ENCODE measurements around the gene PRPH. TPM values are rescaled to one million over a fixed set of nuclear protein-coding genes. Genes with fewer than 3 reads are reported as not detected.

The PRPH gene
- total and polyA plus RNA-seq, 9 of the 15 experiments (the other 6 are each of a cell fraction or from before 2014, with no cell fraction given), result 0.27 to 1.9 (median 1.3) TPM; not detected in 1

- TF ChIP-seq XRCC5 (IDR thresholded peaks at IDR 0.05; ENCODE audit: low read depth, low read length) (peak; percentile 95), IRF9 (tag; IDR thresholded peaks at IDR 0.05) (no peak), ELF4 (CRISPR knock-in tag; IDR thresholded peaks at IDR 0.05) (no peak), CREBBP (IDR thresholded peaks at IDR 0.05; ENCODE audit: low read depth, low read length) (no peak), FOXJ2 (tag; IDR thresholded peaks at IDR 0.05) (no peak), RBFOX2 (IDR thresholded peaks at IDR 0.05; ENCODE audit: low read depth, low read length) (peak; percentile 59), HMBOX1 (IDR thresholded peaks at IDR 0.05) (no peak), E2F8 (IDR thresholded peaks at IDR 0.05; ENCODE audit: low read depth, partially characterized antibody) (peak; percentile 39), ZFX (CRISPR knock-in tag; IDR thresholded peaks at IDR 0.05) (peak; percentile 93), ZNF699 (CRISPR knock-in tag; IDR thresholded peaks at IDR 0.05; ENCODE audit: insufficient replicate concordance) (no peak), STAT5B (CRISPR knock-in tag; IDR thresholded peaks at IDR 0.05) (no peak), MYBL2 (IDR thresholded peaks at IDR 0.05; ENCODE audit: low read depth) (no peak), MYBL2 (CRISPR knock-in tag; IDR thresholded peaks at IDR 0.05; ENCODE audit: borderline replicate concordance) (no peak), HCFC1 (IDR thresholded peaks at IDR 0.05; ENCODE audit: low read depth, low read length) (no peak), ZKSCAN3 (CRISPR knock-in tag; IDR thresholded peaks at IDR 0.05) (no peak), THRAP3 (IDR thresholded peaks at IDR 0.05; ENCODE audit: borderline replicate concordance) (no peak), ZNF444 (CRISPR knock-in tag; IDR thresholded peaks at IDR 0.05) (no peak), AFF4 (CRISPR knock-in tag; IDR thresholded peaks at IDR 0.05) (no peak), TAF7 (tag; IDR thresholded peaks at IDR 0.05) (no peak), MYNN (IDR thresholded peaks at IDR 0.05) (no peak), MYNN (CRISPR knock-in tag; IDR thresholded peaks at IDR 0.05) (no peak)
These were observed 47.3 kb downstream of the PRPH start (continued) for GRCh38 chr12:49342066-49342913.

All from K562 (cell line).